H9 (cell line): ENCODE data around the gene TRMT11. TPM values are rescaled to one million over a fixed set of nuclear protein-coding genes. Genes with fewer than 3 reads are reported as not detected.

ENCODE experiments used
- DNase-seq: peaks from one replicate; pipeline ENCODE4 v3.0.0-alpha.2; 2017
- H2AFZ ChIP-seq: one replicate; pipeline ENCODE4 v1.6.1; 2013; ENCODE audit warnings: mild to moderate bottlenecking, low read length, control low read depth, moderate library complexity
- H2AK5ac ChIP-seq: 2 replicates; pipeline ENCODE4 v1.6.1; 2013; ENCODE audit warnings: low read length, control low read depth, mixed read lengths; ENCODE audit not compliant: insufficient read length
- H2BK120ac ChIP-seq: one replicate; pipeline ENCODE4 v1.6.1; 2013; ENCODE audit warnings: low read depth, mild to moderate bottlenecking, low read length, control low read depth, inconsistent platforms; ENCODE audit not compliant: poor library complexity, severe bottlenecking
- H2BK12ac ChIP-seq: 2 replicates; pipeline ENCODE4 v1.6.1; 2013; ENCODE audit warnings: low read length, control low read depth, mixed read lengths, low read depth; ENCODE audit not compliant: insufficient read length
- H2BK15ac ChIP-seq: 2 replicates; pipeline ENCODE4 v1.6.1; 2013; ENCODE audit warnings: low read depth, low read length, control low read depth
- H2BK20ac ChIP-seq: one replicate; pipeline ENCODE4 v1.6.1; 2013; ENCODE audit warnings: low read depth, mild to moderate bottlenecking, low read length, control low read depth, inconsistent platforms; ENCODE audit not compliant: poor library complexity, severe bottlenecking
- H2BK5ac ChIP-seq: 2 replicates; pipeline ENCODE4 v1.6.1; 2013; ENCODE audit warnings: low read length, control low read depth, mixed read lengths; ENCODE audit not compliant: insufficient read length
- H3K14ac ChIP-seq: 2 replicates; pipeline ENCODE4 v1.6.1; 2013; ENCODE audit warnings: low read length, control low read depth; ENCODE audit not compliant: insufficient read depth
- H3K18ac ChIP-seq: 2 replicates; pipeline ENCODE4 v1.6.1; 2013; ENCODE audit warnings: low read depth, mild to moderate bottlenecking, mixed read lengths, low read length, control low read depth; ENCODE audit not compliant: insufficient read length
- H3K23ac ChIP-seq: 2 replicates; pipeline ENCODE4 v1.6.1; 2013; ENCODE audit warnings: low read length, control low read depth, mixed read lengths, low read depth; ENCODE audit not compliant: insufficient read length
- H3K23me2 ChIP-seq: 2 replicates; pipeline ENCODE4 v1.6.1; 2013; ENCODE audit warnings: low read depth, mild to moderate bottlenecking, mixed read lengths, low read length, control low read depth; ENCODE audit not compliant: insufficient read length, poor library complexity, severe bottlenecking
- H3K27ac ChIP-seq: 2 replicates; pipeline ENCODE4 v1.5.1; 2013; ENCODE audit warnings: low read length, control low read depth, mixed read lengths, low read depth; ENCODE audit not compliant: insufficient read length
- H3K27me3 ChIP-seq: 2 replicates; pipeline ENCODE4 v1.6.1; 2013; ENCODE audit warnings: low read length, control low read depth, inconsistent platforms; ENCODE audit not compliant: insufficient read depth
- H3K4ac ChIP-seq: 2 replicates; pipeline ENCODE4 v1.6.1; 2013; ENCODE audit warnings: low read depth, mild to moderate bottlenecking, control low read depth, inconsistent platforms, low read length, moderate library complexity
- H3K4me1 ChIP-seq: 2 replicates; pipeline ENCODE4 v1.6.1; 2013; ENCODE audit warnings: low read length, control low read depth, inconsistent platforms; ENCODE audit not compliant: insufficient read depth
- H3K4me2 ChIP-seq: 2 replicates; pipeline ENCODE4 v1.6.1; 2013; ENCODE audit warnings: low read length, control low read depth, mixed read lengths; ENCODE audit not compliant: insufficient read length, insufficient read depth
- H3K56ac ChIP-seq: 2 replicates; pipeline ENCODE4 v1.6.1; 2013; ENCODE audit warnings: low read depth, mild to moderate bottlenecking, mixed read lengths, low read length, control low read depth; ENCODE audit not compliant: insufficient read length
- H3K79me1 ChIP-seq: 2 replicates; pipeline ENCODE4 v1.6.1; 2013; ENCODE audit warnings: low read depth, mild to moderate bottlenecking, moderate library complexity, low read length, control low read depth, inconsistent platforms; ENCODE audit not compliant: insufficient read depth, poor library complexity, severe bottlenecking
- H3K79me2 ChIP-seq: 2 replicates; pipeline ENCODE4 v1.6.1; 2013; ENCODE audit warnings: low read length, control low read depth, inconsistent platforms; ENCODE audit not compliant: insufficient read depth
- H3K9ac ChIP-seq: 2 replicates; pipeline ENCODE4 v1.6.1; 2013; ENCODE audit warnings: low read length, control low read depth, mixed read lengths; ENCODE audit not compliant: insufficient read length; ENCODE audit errors: extremely low read depth
- H3K9me3 ChIP-seq: one replicate; pipeline ENCODE4 v1.6.1; 2013; ENCODE audit warnings: low read depth, low read length, inconsistent platforms; ENCODE audit not compliant: control insufficient read depth
- H3T11ph ChIP-seq: one replicate; pipeline ENCODE4 v1.6.1; 2013; ENCODE audit warnings: mild to moderate bottlenecking, low read length, control low read depth, inconsistent platforms
- H4K20me1 ChIP-seq: one replicate; pipeline ENCODE4 v1.6.1; 2013; ENCODE audit not compliant: control insufficient read depth, insufficient read length, insufficient read depth
- H4K5ac ChIP-seq: 2 replicates; pipeline ENCODE4 v1.6.1; 2013; ENCODE audit warnings: low read depth, mild to moderate bottlenecking, mixed read lengths, low read length, control low read depth; ENCODE audit not compliant: insufficient read length
- H4K8ac ChIP-seq: replicated peaks from 2 replicates; pipeline ENCODE4 v1.6.1; 2013; ENCODE audit warnings: low read length, control low read depth, mixed read lengths, low read depth; ENCODE audit not compliant: insufficient read length
- H4K91ac ChIP-seq: 2 replicates; pipeline ENCODE4 v1.6.1; 2013; ENCODE audit warnings: low read depth, mild to moderate bottlenecking, moderate library complexity, mixed read lengths, low read length, control low read depth; ENCODE audit not compliant: insufficient read length
- H3K27ac Mint-ChIP-seq, 3 experiments: 2 replicates in 2 of 3; 3 replicates in 1 of 3; pipeline ENCODE4 v1.8.0; 2020 to 2021; ENCODE audit warnings: mixed read lengths in 3 of 3, mild to moderate bottlenecking in 1 of 3, moderate library complexity in 1 of 3
- H3K27me3 Mint-ChIP-seq: 2 replicates; pipeline ENCODE4 v1.8.0; 2021; ENCODE audit warnings: low read depth, mild to moderate bottlenecking, moderate library complexity, mixed read lengths
- H3K36me3 Mint-ChIP-seq, 3 experiments: 2 replicates in 2 of 3; 3 replicates in 1 of 3; pipeline ENCODE4 v1.8.0; 2020 to 2021; ENCODE audit warnings: low read depth in 3 of 3, mixed read lengths in 3 of 3; ENCODE audit not compliant: insufficient read depth in 1 of 3
- H3K4me1 Mint-ChIP-seq, 2 experiments: 2 replicates each; pipeline ENCODE4 v1.8.0; 2020; ENCODE audit warnings: mixed read lengths in 2 of 2
- H3K4me3 Mint-ChIP-seq, 2 experiments: 2 replicates in 1 of 2; 3 replicates in 1 of 2; pipeline ENCODE4 v1.8.0; 2020 to 2021; ENCODE audit warnings: mild to moderate bottlenecking in 2 of 2, mixed read lengths in 2 of 2, moderate library complexity in 1 of 2
- H3K9me3 Mint-ChIP-seq, 2 experiments: 2 replicates in 1 of 2; 3 replicates in 1 of 2; pipeline ENCODE4 v1.8.0; 2020; ENCODE audit warnings: mild to moderate bottlenecking in 2 of 2, mixed read lengths in 2 of 2, moderate library complexity in 1 of 2
- CTCF ChIP-seq: fragments of 200-600 bp; sonication (generic); conservative IDR thresholded peaks from 3 replicates; pipeline ENCODE4 v1.8.0; 2021; ENCODE audit warnings: antibody characterized with exemption, mild to moderate bottlenecking
- total RNA-seq: library from RNA; stranded (reverse); gene quantifications from 2 replicates; pipeline ENCODE4 v1.2.1, GENCODE V29; 2021

TRMT11 gene
- total RNA-seq, 1 experiment from 2014 or later, result 31.1 TPM

- Mint-ChIP-seq H3K4me3 (no peak overlapping the region), H3K9me3 (no peaks in the 10 kb centered on the region), H3K36me3 (peaks cover 6 to 56% (median 36%) of the 10 kb centered on the region in 3 experiments; a peak in 6 of 7 replicates), H3K27me3 (no peaks in the 10 kb centered on the region), H3K4me1 (no peaks in the 10 kb centered on the region), H3K27ac (no peak overlapping the region)
- Histone ChIP-seq H2AK5ac (no peak overlapping the region), H2BK12ac (no peak overlapping the region), H3K23me2 (no peaks in the 10 kb centered on the region), H3K27ac (no peak overlapping the region), H2AFZ (no peak overlapping the region), H3K79me2 (no peaks in the 10 kb centered on the region), H3K4me1 (no peaks in the 10 kb centered on the region), H3K79me1 (peaks cover 2% of the 10 kb centered on the region), H2BK15ac (no peak overlapping the region), H3K18ac (no peak overlapping the region), H4K5ac (no peak overlapping the region), H2BK120ac (no peak overlapping the region), H4K91ac (no peak overlapping the region), H3K9ac (no peak overlapping the region), H3K4ac (no peak overlapping the region), H3K9me3 (no peaks in the 10 kb centered on the region), H2BK20ac (no peak overlapping the region), H3K14ac (no peak overlapping the region), H3K27me3 (no peaks in the 10 kb centered on the region), H4K8ac (no peak overlapping the region), H3T11ph (no peak overlapping the region), H4K20me1 (no peaks in the 10 kb centered on the region), H3K23ac (no peak overlapping the region), H3K56ac (no peak overlapping the region), H3K4me2 (no peak overlapping the region), H2BK5ac (no peak overlapping the region)
- no peak for TF ChIP-seq CTCF
- no peak for DNase-seq
Observed at GRCh38 chr6:126007800-126008199, 21.5 kb downstream of the TRMT11 start.
